Tibial nerve (tissue), 4 donors: ENCODE data around the gene DDX1. TPM values are rescaled to one million over a fixed set of nuclear protein-coding genes. Genes with fewer than 3 reads are reported as not detected.

Experiments
- DNase-seq, 2 donors: peaks; one replicate each; pipeline ENCODE4 v3.0.0-alpha.2; 2019; ENCODE audit warnings: low spot score in 2 of 2
- H3K27ac ChIP-seq, 4 donors: fragments of 200-600 bp; sonication (generic) in 3 of 4; one replicate each; pipeline ENCODE4 v1.5.1; 2017 to 2019; ENCODE audit warnings: mild to moderate bottlenecking in 1 of 4
- H3K27me3 ChIP-seq, 2 donors: fragments of 200-600 bp; sonication (generic) in 1 of 2; one replicate each; pipeline versions ENCODE4 v1.5.1 to v1.6.0; 2017 to 2019
- H3K36me3 ChIP-seq, 3 donors: fragments of 200-600 bp; sonication (generic); one replicate each; pipeline ENCODE4 v1.5.1; 2018 to 2019
- H3K4me1 ChIP-seq, 4 donors: fragments of 200-600 bp; sonication (generic) in 3 of 4; one replicate each; pipeline ENCODE4 v1.5.1; 2017 to 2019
- H3K4me3 ChIP-seq, 4 donors: fragments of 200-600 bp; sonication (generic) in 3 of 4; one replicate each; pipeline ENCODE4 v1.5.1; 2017 to 2019; ENCODE audit warnings: mild to moderate bottlenecking in 1 of 4, moderate library complexity in 1 of 4
- H3K9me3 ChIP-seq, 4 donors: fragments of 200-600 bp; sonication (generic) in 3 of 4; one replicate each; pipeline ENCODE4 v1.5.1; 2017 to 2019
- EP300 ChIP-seq, 2 donors: sonication (generic); formaldehyde crosslinking; IDR thresholded peaks; one replicate each; pipeline ENCODE4 v1.6.1; 2017; ENCODE audit warnings: antibody characterized with exemption in 2 of 2, mild to moderate bottlenecking in 1 of 2
- POLR2A ChIP-seq, 2 donors: fragments of 450-650 bp; IDR thresholded peaks; one replicate each; pipeline ENCODE4 v1.6.1; 2017; ENCODE audit warnings: antibody characterized with exemption in 2 of 2, mild to moderate bottlenecking in 2 of 2, moderate library complexity in 2 of 2
- WGBS, 2 donors: methylation state at CpG; one replicate each; pipeline ENCODE4 v1.1.5; 2018; 5-methylcytosine and 5-hydroxymethylcytosine counted together
- total RNA-seq, 4 donors: library from RNA; depleted of rRNA; stranded (reverse); fragments of >200 nt; gene quantifications; one replicate each; pipeline ENCODE4 v1.1.0, GENCODE V29; 2016
- TF ChIP-seq, protein P1 (sequence below), 5 experiments: fragments of 200-600 bp in 3 of 5; fragments of 450-650 bp in 2 of 5; sonication (generic) in 3 of 5; IDR thresholded peaks; one replicate each; pipeline ENCODE4 v1.5.1; 2016 to 2019; ENCODE audit warnings: antibody characterized with exemption in 5 of 5, mild to moderate bottlenecking in 3 of 5, moderate library complexity in 2 of 5

Gene DDX1
- total RNA-seq, 4 donors from 2014 or later = 54.9 to 64.7 (median 57.3) TPM

GRCh38 chr2:15603044-15603765, 11.5 kb downstream of the DDX1 start:
- Histone ChIP-seq H3K9me3 (no peaks in the 10 kb centered on the region), H3K36me3 (peaks cover 4 to 100% (median 42%) of the 10 kb centered on the region in 3 donors), H3K27me3 (no peaks in the 10 kb centered on the region), H3K4me1 (no peaks in the 10 kb centered on the region), H3K27ac (no peak overlapping the region), H3K4me3 (no peak overlapping the region)
- TF ChIP-seq EP300 (IDR thresholded peaks at IDR 0.05) (no peak), POLR2A (IDR thresholded peaks at IDR 0.05) (no peak)
- TF ChIP-seq, protein P1, sequence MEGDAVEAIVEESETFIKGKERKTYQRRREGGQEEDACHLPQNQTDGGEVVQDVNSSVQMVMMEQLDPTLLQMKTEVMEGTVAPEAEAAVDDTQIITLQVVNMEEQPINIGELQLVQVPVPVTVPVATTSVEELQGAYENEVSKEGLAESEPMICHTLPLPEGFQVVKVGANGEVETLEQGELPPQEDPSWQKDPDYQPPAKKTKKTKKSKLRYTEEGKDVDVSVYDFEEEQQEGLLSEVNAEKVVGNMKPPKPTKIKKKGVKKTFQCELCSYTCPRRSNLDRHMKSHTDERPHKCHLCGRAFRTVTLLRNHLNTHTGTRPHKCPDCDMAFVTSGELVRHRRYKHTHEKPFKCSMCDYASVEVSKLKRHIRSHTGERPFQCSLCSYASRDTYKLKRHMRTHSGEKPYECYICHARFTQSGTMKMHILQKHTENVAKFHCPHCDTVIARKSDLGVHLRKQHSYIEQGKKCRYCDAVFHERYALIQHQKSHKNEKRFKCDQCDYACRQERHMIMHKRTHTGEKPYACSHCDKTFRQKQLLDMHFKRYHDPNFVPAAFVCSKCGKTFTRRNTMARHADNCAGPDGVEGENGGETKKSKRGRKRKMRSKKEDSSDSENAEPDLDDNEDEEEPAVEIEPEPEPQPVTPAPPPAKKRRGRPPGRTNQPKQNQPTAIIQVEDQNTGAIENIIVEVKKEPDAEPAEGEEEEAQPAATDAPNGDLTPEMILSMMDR (IDR thresholded peaks at IDR 0.05) = no peak
- 93 to 96% methylated on average over 3 of the region's 3 CpGs for WGBS, 2 donors
- no peak for DNase-seq

- Histone ChIP-seq H3K36me3 (peaks cover 4 to 100% (median 42%) of the 10 kb centered on the region in 3 donors), H3K4me3 (no peak overlapping the region), H3K27ac (no peak overlapping the region), H3K4me1 (no peaks in the 10 kb centered on the region), H3K9me3 (no peaks in the 10 kb centered on the region), H3K27me3 (no peaks in the 10 kb centered on the region)
- DNase-seq = no peak
- TF ChIP-seq, protein P1 (IDR thresholded peaks at IDR 0.05) = no peak
- TF ChIP-seq EP300 (IDR thresholded peaks at IDR 0.05) (no peak), POLR2A (IDR thresholded peaks at IDR 0.05) (no peak)
- WGBS, 2 donors = 96 to 99% methylated on average over 2 of the region's 2 CpGs
Measured at GRCh38 chr2:15603948-15604347, 12.3 kb downstream of the DDX1 start.

- Histone ChIP-seq H3K27ac (no peak overlapping the region), H3K4me1 (no peaks in the 10 kb centered on the region), H3K4me3 (no peak overlapping the region), H3K27me3 (no peaks in the 10 kb centered on the region), H3K9me3 (no peaks in the 10 kb centered on the region), H3K36me3 (peaks cover 4 to 99% (median 36%) of the 10 kb centered on the region in 3 donors)
- no peak for DNase-seq
- TF ChIP-seq EP300 (IDR thresholded peaks at IDR 0.05) (no peak), POLR2A (IDR thresholded peaks at IDR 0.05) (no peak)
- TF ChIP-seq, protein P1 (IDR thresholded peaks at IDR 0.05) = no peak
- WGBS, 2 donors = 35 to 82% methylated on average over 1 of the region's 1 CpG
Measured at GRCh38 chr2:15605721-15606120, 14.1 kb downstream of the DDX1 start.

- no peaks in the 10 kb centered on the region for H3K27me3 ChIP-seq
- DNase-seq = no peak
- WGBS, 2 donors = 88 to 92% methylated on average over 8 of the region's 8 CpGs
- H3K27ac ChIP-seq = no peak overlapping the region
- H3K36me3 ChIP-seq = peaks cover 4 to 89% (median 31%) of the 10 kb centered on the region in 3 donors
- TF ChIP-seq EP300 (IDR thresholded peaks at IDR 0.05) (no peak), POLR2A (IDR thresholded peaks at IDR 0.05) (no peak)
- TF ChIP-seq, protein P1 (IDR thresholded peaks at IDR 0.05) = no peak
- no peak overlapping the region for H3K4me3 ChIP-seq
- H3K9me3 ChIP-seq = no peaks in the 10 kb centered on the region
- no peaks in the 10 kb centered on the region for H3K4me1 ChIP-seq
Measured at GRCh38 chr2:15606481-15607441, 15.1 kb downstream of the DDX1 start.
